B cell (primary cell): ENCODE measurements around the gene AFF3. TPM values are rescaled to one million over a fixed set of nuclear protein-coding genes. Genes with fewer than 3 reads are reported as not detected.

Experiments
- ATAC-seq: fragments of 200-7000 bp; cut with Tn5 transposase; one replicate; pipeline ENCODE4 v1.10.0; 2021; ENCODE audit warnings: low read depth, mild to moderate bottlenecking, moderate number of reproducible peaks, moderate library complexity
- CTCF ChIA-PET: fragments of 350-600 bp; sonication (Branson Sonifier 250); formaldehyde crosslinking; loops from one replicate; lab custom pipeline; 2021; ENCODE audit warnings: antibody characterized with exemption, inconsistent platforms; lab: Charles Lee
- POLR2A ChIA-PET: fragments of 350-600 bp; sonication (Branson Sonifier 250); formaldehyde crosslinking; loops from one replicate; lab custom pipeline; 2021; ENCODE audit warnings: antibody characterized with exemption; lab: Charles Lee
- DNase-seq: peaks from one replicate; pipeline ENCODE4 v3.0.0; 2013
- H2AFZ ChIP-seq: 2 replicates; pipeline ENCODE4 v1.6.1; 2012; ENCODE audit warnings: mild to moderate bottlenecking, low read depth, low read length; ENCODE audit not compliant: insufficient read depth, poor library complexity, severe bottlenecking
- H3K27ac ChIP-seq, 2 donors: 1 replicate in 1 of 2; 2 replicates in 1 of 2; pipeline ENCODE4 v1.5.1; 2012 to 2013; ENCODE audit warnings: low read length in 2 of 2, mild to moderate bottlenecking in 2 of 2, moderate library complexity in 1 of 2
- H3K27me3 ChIP-seq, 4 experiments: fragments of 200-600 bp in 1 of 4; sonication (generic) in 1 of 4; replicated peaks in 1 of 4; 1 replicate in 2 of 4; 2 replicates in 2 of 4; pipeline versions ENCODE4 v1.6.1 to v1.7.0; 2013 to 2016; ENCODE audit warnings: low read length in 3 of 4, mild to moderate bottlenecking in 2 of 4, mixed read lengths in 1 of 4, moderate library complexity in 1 of 4; ENCODE audit not compliant: insufficient read depth in 4 of 4, control insufficient read depth in 3 of 4; ENCODE audit errors: control extremely low read depth in 1 of 4
- H3K36me3 ChIP-seq, 2 experiments: replicated peaks in 1 of 2; 1 replicate in 1 of 2; 2 replicates in 1 of 2; pipeline versions ENCODE4 v1.6.1 to v1.7.1; 2013; ENCODE audit warnings: low read length in 1 of 2; ENCODE audit not compliant: insufficient read depth in 2 of 2, control insufficient read depth in 1 of 2; ENCODE audit errors: control extremely low read depth in 1 of 2, extremely low read depth in 1 of 2
- H3K4me1 ChIP-seq, 2 donors: fragments of 200-600 bp in 1 of 2; sonication (generic) in 1 of 2; 1 replicate in 1 of 2; 2 replicates in 1 of 2; pipeline versions ENCODE4 v1.5.1 to v1.6.1; 2013 to 2017; ENCODE audit warnings: low read length in 2 of 2; ENCODE audit not compliant: control insufficient read depth in 2 of 2, insufficient read depth in 2 of 2
- H3K4me2 ChIP-seq: replicated peaks from 2 replicates; pipeline ENCODE3; 2012; ENCODE audit warnings: mild to moderate bottlenecking, low read depth, low read length; ENCODE audit not compliant: poor library complexity, severe bottlenecking
- H3K4me3 ChIP-seq, 5 experiments: fragments of 200-600 bp in 1 of 5; sonication (generic) in 1 of 5; 1 replicate in 3 of 5; 2 replicates in 2 of 5; pipeline versions ENCODE4 v1.5.1 to v1.7.0; 2011 to 2016; ENCODE audit warnings: low read length in 4 of 5, mild to moderate bottlenecking in 4 of 5, low read depth in 2 of 5, control low read depth in 1 of 5, moderate library complexity in 1 of 5; ENCODE audit not compliant: insufficient read depth in 1 of 5; ENCODE audit errors: control extremely low read depth in 1 of 5, extremely low read depth in 1 of 5
- H3K79me2 ChIP-seq: fragments of 200-600 bp; sonication (generic); one replicate; pipeline ENCODE4 v1.6.0; 2016; ENCODE audit warnings: low read length; ENCODE audit not compliant: control insufficient read depth, insufficient read depth
- H3K9ac ChIP-seq: fragments of 200-600 bp; sonication (generic); 2 replicates; pipeline ENCODE4 v1.6.1; 2017; ENCODE audit warnings: mild to moderate bottlenecking, low read length, moderate library complexity
- H3K9me3 ChIP-seq, 3 donors: one replicate each; pipeline versions ENCODE4 v1.6.1 to v1.7.1; 2013; ENCODE audit warnings: low read length in 2 of 3; ENCODE audit not compliant: control insufficient read depth in 2 of 3, insufficient read depth in 1 of 3; ENCODE audit errors: control extremely low read depth in 1 of 3
- H4K20me1 ChIP-seq: 2 replicates; pipeline ENCODE4 v1.6.0; 2012; ENCODE audit warnings: mild to moderate bottlenecking, low read length; ENCODE audit not compliant: insufficient read depth, control insufficient read depth, poor library complexity, severe bottlenecking
- H3K27ac Mint-ChIP-seq: one replicate; pipeline ENCODE4 v1.8.0; 2021; ENCODE audit warnings: mixed read lengths
- H3K27me3 Mint-ChIP-seq: one replicate; pipeline ENCODE4 v1.8.0; 2021; ENCODE audit warnings: mixed read lengths
- H3K4me1 Mint-ChIP-seq: one replicate; pipeline ENCODE4 v1.8.0; 2021; ENCODE audit warnings: mixed read lengths
- H3K4me3 Mint-ChIP-seq: one replicate; pipeline ENCODE4 v1.8.0; 2021; ENCODE audit warnings: mixed read lengths
- H3K9me3 Mint-ChIP-seq: one replicate; pipeline ENCODE4 v1.8.0; 2022; ENCODE audit warnings: mixed read lengths; ENCODE audit not compliant: insufficient read depth
- CTCF ChIP-seq: fragments of 200-600 bp; IDR thresholded peaks from one replicate; pipeline ENCODE4 v1.8.0; 2022; ENCODE audit warnings: antibody characterized with exemption, mild to moderate bottlenecking
- EZH2 ChIP-seq: IDR thresholded peaks from 2 replicates; pipeline ENCODE4 v1.6.1; 2012; ENCODE audit warnings: borderline replicate concordance, low read depth, mild to moderate bottlenecking, moderate library complexity, low read length; ENCODE audit not compliant: insufficient read depth, poor library complexity, severe bottlenecking
- WGBS: methylation state at CpG from one replicate; pipeline ENCODE4 v1.1.5; 2013; ENCODE audit warnings: missing lambda C conversion rate; ENCODE audit not compliant: insufficient coverage; 5-methylcytosine and 5-hydroxymethylcytosine counted together
- intact Hi-C: fragments of 100-400 bp; cut with micrococcal nuclease; formaldehyde crosslinking; loops from one replicate; pipeline ENCODE4 v1.10.0; 2022
- polyA plus RNA-seq: library from polyadenylated mRNA; depleted of rRNA; stranded (reverse); fragments of >200 nt; gene quantifications from 2 replicates; pipeline ENCODE4 v1.2.3, GENCODE V29; 2012
- total RNA-seq, 2 donors: library from RNA; stranded (reverse); fragments of 120-200 nt in 1 of 2; gene quantifications; 1 replicate in 1 of 2; 2 replicates in 1 of 2; pipeline versions ENCODE4 v1.2.3 to v1.2.4, GENCODE V29; 2013 to 2022

The AFF3 gene
- total and polyA plus RNA-seq, 2 donors (not counting 1 experiment from before 2014, with no cell fraction given): 117 to 830 TPM

DNA sequence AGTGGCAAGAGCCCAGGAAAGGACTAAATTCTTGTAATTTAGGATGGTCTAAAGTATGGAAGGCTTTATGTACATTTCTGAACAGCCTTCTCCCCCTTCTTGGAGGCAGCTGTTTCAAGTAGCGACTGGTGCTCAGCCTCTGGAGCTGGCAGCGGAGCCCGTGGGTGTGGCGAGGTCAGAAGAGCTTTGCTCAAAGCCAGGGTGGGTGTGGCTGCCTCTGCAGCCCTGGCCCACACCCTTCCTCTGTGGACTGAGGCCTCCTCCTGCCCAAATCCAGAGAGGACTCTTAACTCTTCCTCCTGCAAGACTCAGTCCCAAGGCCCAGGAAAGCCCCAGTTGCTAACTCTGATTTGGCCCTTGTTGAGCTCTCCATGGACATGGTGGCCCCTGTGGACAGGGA lies 450.5 kb downstream of the AFF3 start:
- peaks cover 54% of the 10 kb centered on the region for H4K20me1 ChIP-seq
- WGBS: 100% methylated on average over 4 of the region's 4 CpGs
- H3K4me2 ChIP-seq: no peak overlapping the region
- no peaks in the 10 kb centered on the region for H3K9me3 ChIP-seq
- intact Hi-C loops: no loop called here
- H3K79me2 ChIP-seq: peaks cover 38% of the 10 kb centered on the region
- no peaks in the 10 kb centered on the region for H3K4me1 ChIP-seq
- H3K4me1 Mint-ChIP-seq: peaks cover 9% of the 10 kb centered on the region
- POLR2A ChIA-PET: no interaction called here
- no peaks in the 10 kb centered on the region for H3K9me3 Mint-ChIP-seq
- no peaks in the 10 kb centered on the region for H3K27me3 ChIP-seq
- no peaks in the 10 kb centered on the region for H3K27me3 Mint-ChIP-seq
- no peak for TF ChIP-seq EZH2
- no peak for TF ChIP-seq CTCF
- no peak overlapping the region for H3K27ac Mint-ChIP-seq
- no peak overlapping the region for H3K4me3 ChIP-seq
- ATAC-seq: no peak
- CTCF ChIA-PET: no interaction called here
- no peak overlapping the region for H3K9ac ChIP-seq
- H3K36me3 ChIP-seq: peaks cover 3 to 28% of the 10 kb centered on the region in 2 experiments
- DNase-seq: no peak
- no peak overlapping the region for H3K4me3 Mint-ChIP-seq
- H2AFZ ChIP-seq: no peak overlapping the region
- H3K27ac ChIP-seq: peak overlapping the region in 1 of 2 donors; percentile 29

DNA sequence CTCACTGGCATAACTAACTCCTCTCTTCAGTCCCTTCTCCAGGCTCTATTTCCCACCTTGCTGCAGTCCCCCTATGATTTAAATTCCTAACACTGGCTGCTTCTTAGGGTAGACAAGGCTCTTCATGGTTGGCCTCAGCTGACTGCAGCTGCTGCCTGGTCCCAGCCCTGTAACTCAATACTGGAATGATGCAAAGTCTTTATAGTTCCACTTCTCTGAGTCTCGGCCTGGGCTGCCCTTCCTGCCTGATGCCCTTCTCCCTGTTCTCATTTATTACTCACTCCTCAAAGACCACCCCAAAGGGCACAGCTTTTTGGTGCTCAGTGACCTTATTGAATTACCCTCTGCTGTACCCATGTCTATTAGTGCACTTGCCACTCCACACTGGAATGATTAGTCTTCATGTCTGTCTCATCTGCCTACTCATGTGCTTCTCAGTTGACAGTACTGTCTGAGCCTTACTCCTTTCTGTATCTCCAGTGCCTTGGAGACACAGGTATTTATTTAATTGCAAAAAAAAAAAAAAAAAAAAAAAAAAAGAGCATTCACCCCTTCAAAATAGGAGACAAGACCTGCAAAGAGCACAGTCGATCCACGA lies 453.1 kb downstream of the AFF3 start:
- ATAC-seq: no peak
- H3K27me3 Mint-ChIP-seq: no peaks in the 10 kb centered on the region
- no peaks in the 10 kb centered on the region for H3K9me3 Mint-ChIP-seq
- no peak overlapping the region for H3K4me3 Mint-ChIP-seq
- DNase-seq: no peak
- Histone ChIP-seq H3K27ac (no peak overlapping the region), H3K36me3 (peaks cover 5 to 46% of the 10 kb centered on the region in 2 experiments), H3K4me1 (no peaks in the 10 kb centered on the region), H3K27me3 (no peaks in the 10 kb centered on the region), H3K4me2 (no peak overlapping the region), H3K9ac (no peak overlapping the region), H3K9me3 (no peaks in the 10 kb centered on the region), H2AFZ (no peak overlapping the region), H3K79me2 (peaks cover 27% of the 10 kb centered on the region), H4K20me1 (peaks cover 61% of the 10 kb centered on the region), H3K4me3 (no peak overlapping the region)
- no peak for TF ChIP-seq CTCF
- no peak for TF ChIP-seq EZH2
- peak overlapping the region; percentile 27 for H3K27ac Mint-ChIP-seq
- CTCF ChIA-PET: interaction anchor here (0.7 kb wide), 1 partner anchor 534 kb away, joined by 5 read pairs; no protein-coding TSS in a partner anchor
- POLR2A ChIA-PET: no interaction called here
- intact Hi-C loops: no loop called here
- WGBS: 83% methylated on average over 1 of the region's 3 CpGs
- H3K4me1 Mint-ChIP-seq: peaks cover 6% of the 10 kb centered on the region
